Mesendoderm (in vitro differentiated cells): ENCODE results near the gene ECHS1.

Experiments used
- DNase-seq: peaks from one replicate; pipeline ENCODE4 v3.0.0; 2013
- H2AK5ac ChIP-seq: 2 replicates; pipeline ENCODE4 v1.6.1; 2013; ENCODE audit warnings: low read length, inconsistent platforms
- H2BK120ac ChIP-seq: 2 replicates; pipeline ENCODE4 v1.6.1; 2013; ENCODE audit warnings: low read depth, mild to moderate bottlenecking, low read length, moderate library complexity, mixed read lengths
- H2BK15ac ChIP-seq: replicated peaks from 2 replicates; pipeline ENCODE4 v1.6.1; 2013; ENCODE audit warnings: low read depth, mild to moderate bottlenecking, moderate library complexity
- H2BK5ac ChIP-seq: 2 replicates; pipeline ENCODE4 v1.6.1; 2013; ENCODE audit warnings: low read length, inconsistent platforms
- H3K18ac ChIP-seq: 2 replicates; pipeline ENCODE4 v1.6.1; 2013; ENCODE audit warnings: mild to moderate bottlenecking, low read length, mixed read lengths
- H3K23ac ChIP-seq: one replicate; pipeline ENCODE4 v1.6.1; 2013; ENCODE audit warnings: low read length
- H3K27ac ChIP-seq: 2 replicates; pipeline ENCODE4 v1.5.1; 2013; ENCODE audit warnings: low read depth, mild to moderate bottlenecking, inconsistent platforms, low read length, moderate library complexity
- H3K27me3 ChIP-seq: 2 replicates; pipeline ENCODE4 v1.6.1; 2013; ENCODE audit warnings: low read length, control low read depth, mild to moderate bottlenecking, inconsistent platforms; ENCODE audit not compliant: insufficient read depth, poor library complexity
- H3K36me3 ChIP-seq: 2 replicates; pipeline ENCODE4 v1.6.1; 2013; ENCODE audit warnings: low read length, inconsistent platforms; ENCODE audit not compliant: control insufficient read depth, insufficient read depth
- H3K4ac ChIP-seq: one replicate; pipeline ENCODE4 v1.6.1; 2013; ENCODE audit warnings: low read depth, mild to moderate bottlenecking, low read length, moderate library complexity
- H3K4me1 ChIP-seq: 2 replicates; pipeline ENCODE4 v1.6.1; 2013; ENCODE audit warnings: low read depth, low read length, inconsistent platforms; ENCODE audit not compliant: control insufficient read depth
- H3K4me2 ChIP-seq: 2 replicates; pipeline ENCODE4 v1.6.1; 2013; ENCODE audit warnings: low read length
- H3K4me3 ChIP-seq: 2 replicates; pipeline ENCODE4 v1.5.1; 2013; ENCODE audit warnings: mild to moderate bottlenecking, low read length
- H3K56ac ChIP-seq: one replicate; pipeline ENCODE4 v1.6.1; 2013; ENCODE audit warnings: low read length
- H3K79me1 ChIP-seq: 2 replicates; pipeline ENCODE4 v1.6.1; 2013; ENCODE audit warnings: low read length, inconsistent platforms
- H3K79me2 ChIP-seq: 2 replicates; pipeline ENCODE4 v1.6.1; 2013; ENCODE audit warnings: mild to moderate bottlenecking, low read length; ENCODE audit not compliant: control insufficient read depth, insufficient read depth
- H3K9ac ChIP-seq: 2 replicates; pipeline ENCODE4 v1.6.1; 2013; ENCODE audit warnings: low read length, inconsistent platforms
- H4K5ac ChIP-seq: one replicate; pipeline ENCODE4 v1.6.1; 2013; ENCODE audit warnings: low read length
- H4K8ac ChIP-seq: one replicate; pipeline ENCODE4 v1.6.1; 2013; ENCODE audit warnings: low read depth, mild to moderate bottlenecking, control low read depth, low read length, moderate library complexity
- WGBS: extraction: QIAGEN DNeasy Blood & Tissue Kit; methylation state at CpG from one replicate; pipeline ENCODE4 v1.1.7; 2013; ENCODE audit warnings: low lambda C conversion rate, missing lambda C conversion rate; ENCODE audit not compliant: insufficient coverage; ENCODE audit errors: extremely low coverage; 5-methylcytosine and 5-hydroxymethylcytosine counted together

ECHS1 gene

GRCh38 chr10:133326745-133327650, 46.2 kb downstream of the ECHS1 start:
- Histone ChIP-seq H3K4ac (no peak overlapping the region), H3K79me1 (no peaks in the 10 kb centered on the region)

GRCh38 chr10:133326223-133326551, 47.0 kb downstream of the ECHS1 start:
- H3K4me1 ChIP-seq = no peaks in the 10 kb centered on the region

More at GRCh38 chr10:133326745-133327650, 46.2 kb downstream of the ECHS1 start:
- Histone ChIP-seq H3K27ac (no peak overlapping the region), H3K36me3 (no peaks in the 10 kb centered on the region), H3K56ac (no peak overlapping the region), H4K8ac (no peak overlapping the region), H3K18ac (no peak overlapping the region), H2BK15ac (no peak overlapping the region), H3K27me3 (peaks cover 16% of the 10 kb centered on the region), H3K23ac (no peak overlapping the region), H3K9ac (no peak overlapping the region), H3K4me1 (no peaks in the 10 kb centered on the region), H3K79me2 (no peaks in the 10 kb centered on the region), H2BK120ac (no peak overlapping the region), H3K4me2 (no peak overlapping the region), H2AK5ac (no peak overlapping the region), H4K5ac (no peak overlapping the region), H2BK5ac (no peak overlapping the region), H3K4me3 (no peak overlapping the region)
- no CpG with 5 or more reads among the region's 28 CpGs for WGBS
- DNase-seq = no peak

GRCh38 chr10:133325440-133326222, 47.5 kb downstream of the ECHS1 start:
- Histone ChIP-seq H3K4me3 (no peak overlapping the region), H4K8ac (no peak overlapping the region), H4K5ac (no peak overlapping the region), H3K27ac (no peak overlapping the region), H3K4me2 (peak overlapping the region; percentile 36), H3K23ac (no peak overlapping the region), H2AK5ac (no peak overlapping the region), H2BK5ac (no peak overlapping the region), H3K9ac (peak overlapping the region; percentile 48), H3K79me2 (no peaks in the 10 kb centered on the region), H2BK15ac (no peak overlapping the region), H3K18ac (no peak overlapping the region), H3K27me3 (peaks cover 14% of the 10 kb centered on the region), H3K4me1 (no peaks in the 10 kb centered on the region), H3K79me1 (no peaks in the 10 kb centered on the region), H3K56ac (peak overlapping the region; percentile 62), H3K36me3 (no peaks in the 10 kb centered on the region), H3K4ac (no peak overlapping the region), H2BK120ac (no peak overlapping the region)
- WGBS = no CpG with 5 or more reads among the region's 91 CpGs
- no peak for DNase-seq

More at GRCh38 chr10:133326223-133326551, 47.0 kb downstream of the ECHS1 start:
- Histone ChIP-seq H2AK5ac (no peak overlapping the region), H3K4me3 (no peak overlapping the region), H3K27ac (no peak overlapping the region), H4K8ac (no peak overlapping the region), H3K79me1 (no peaks in the 10 kb centered on the region), H3K27me3 (peaks cover 14% of the 10 kb centered on the region), H2BK15ac (no peak overlapping the region), H3K23ac (no peak overlapping the region), H3K4ac (no peak overlapping the region), H3K79me2 (no peaks in the 10 kb centered on the region), H3K36me3 (no peaks in the 10 kb centered on the region), H3K9ac (peak overlapping the region; percentile 48), H4K5ac (no peak overlapping the region), H2BK5ac (no peak overlapping the region), H3K18ac (no peak overlapping the region), H3K56ac (peak overlapping the region; percentile 62), H3K4me2 (peak overlapping the region; percentile 36), H2BK120ac (no peak overlapping the region)
- DNase-seq = no peak
- no CpG with 5 or more reads among the region's 9 CpGs for WGBS

GRCh38 chr10:133324857-133325260, 48.3 kb downstream of the ECHS1 start:
- DNase-seq = no peak
- Histone ChIP-seq H3K56ac (no peak overlapping the region), H3K9ac (no peak overlapping the region), H2AK5ac (no peak overlapping the region), H3K79me2 (no peaks in the 10 kb centered on the region), H2BK15ac (no peak overlapping the region), H3K79me1 (no peaks in the 10 kb centered on the region), H2BK120ac (no peak overlapping the region), H3K4me3 (no peak overlapping the region), H3K18ac (no peak overlapping the region), H3K4me2 (no peak overlapping the region), H3K4me1 (no peaks in the 10 kb centered on the region), H3K36me3 (no peaks in the 10 kb centered on the region), H4K5ac (no peak overlapping the region), H3K27me3 (peaks cover 14% of the 10 kb centered on the region), H4K8ac (no peak overlapping the region), H2BK5ac (no peak overlapping the region), H3K4ac (no peak overlapping the region), H3K27ac (no peak overlapping the region), H3K23ac (no peak overlapping the region)
- no CpG with 5 or more reads among the region's 20 CpGs for WGBS

GRCh38 chr10:133324198-133324792, 48.9 kb downstream of the ECHS1 start:
- no peaks in the 10 kb centered on the region for H3K79me1 ChIP-seq
- H4K5ac ChIP-seq = no peak overlapping the region
- no peak overlapping the region for H2BK15ac ChIP-seq
- peak overlapping the region; percentile 6 for H3K4me2 ChIP-seq
- peak; percentile 77 for DNase-seq
- H3K4ac ChIP-seq = no peak overlapping the region
- H3K9ac ChIP-seq = no peak overlapping the region
- H2AK5ac ChIP-seq = no peak overlapping the region
- no CpG with 5 or more reads among the region's 13 CpGs for WGBS
- no peak overlapping the region for H3K27ac ChIP-seq
- peak overlapping the region; percentile 40 for H3K56ac ChIP-seq
- H4K8ac ChIP-seq = no peak overlapping the region
- no peak overlapping the region for H2BK5ac ChIP-seq
- H3K23ac ChIP-seq = no peak overlapping the region
- H3K36me3 ChIP-seq = no peaks in the 10 kb centered on the region
- no peaks in the 10 kb centered on the region for H3K4me1 ChIP-seq
- H3K4me3 ChIP-seq = no peak overlapping the region
- peaks cover 14% of the 10 kb centered on the region for H3K27me3 ChIP-seq
- no peak overlapping the region for H2BK120ac ChIP-seq
- H3K79me2 ChIP-seq = no peaks in the 10 kb centered on the region
- H3K18ac ChIP-seq = no peak overlapping the region
